ENCODE measurements around the gene NOXA1.

DNA sequence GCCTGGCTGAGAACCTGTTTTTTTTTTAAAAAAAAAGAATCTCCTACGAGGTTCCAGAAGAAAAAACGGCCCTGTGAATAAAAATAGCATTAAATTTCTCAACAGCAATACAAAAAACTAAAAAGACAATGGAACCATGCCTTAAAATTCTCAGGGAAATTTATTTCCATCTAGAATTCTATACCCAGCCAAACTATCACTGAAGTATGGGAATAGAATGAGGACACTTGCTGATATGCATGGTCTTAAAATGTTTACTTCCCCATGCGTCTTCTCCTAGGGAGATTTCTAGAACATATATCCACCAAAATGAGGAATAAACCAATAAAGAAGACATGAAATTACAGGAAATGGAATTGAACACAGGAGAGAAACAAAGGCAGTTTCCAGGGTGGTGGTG lies 52.5 kb downstream of the NOXA1 start:
- TF ChIP-seq, protein P1, sequence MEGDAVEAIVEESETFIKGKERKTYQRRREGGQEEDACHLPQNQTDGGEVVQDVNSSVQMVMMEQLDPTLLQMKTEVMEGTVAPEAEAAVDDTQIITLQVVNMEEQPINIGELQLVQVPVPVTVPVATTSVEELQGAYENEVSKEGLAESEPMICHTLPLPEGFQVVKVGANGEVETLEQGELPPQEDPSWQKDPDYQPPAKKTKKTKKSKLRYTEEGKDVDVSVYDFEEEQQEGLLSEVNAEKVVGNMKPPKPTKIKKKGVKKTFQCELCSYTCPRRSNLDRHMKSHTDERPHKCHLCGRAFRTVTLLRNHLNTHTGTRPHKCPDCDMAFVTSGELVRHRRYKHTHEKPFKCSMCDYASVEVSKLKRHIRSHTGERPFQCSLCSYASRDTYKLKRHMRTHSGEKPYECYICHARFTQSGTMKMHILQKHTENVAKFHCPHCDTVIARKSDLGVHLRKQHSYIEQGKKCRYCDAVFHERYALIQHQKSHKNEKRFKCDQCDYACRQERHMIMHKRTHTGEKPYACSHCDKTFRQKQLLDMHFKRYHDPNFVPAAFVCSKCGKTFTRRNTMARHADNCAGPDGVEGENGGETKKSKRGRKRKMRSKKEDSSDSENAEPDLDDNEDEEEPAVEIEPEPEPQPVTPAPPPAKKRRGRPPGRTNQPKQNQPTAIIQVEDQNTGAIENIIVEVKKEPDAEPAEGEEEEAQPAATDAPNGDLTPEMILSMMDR (optimal IDR thresholded peaks at IDR 0.05 in 1 of 3, IDR thresholded peaks at IDR 0.05 in 1 of 3, conservative IDR thresholded peaks at IDR 0.05 in 1 of 3; ENCODE audit: extremely low read depth in 1 of 3, insufficient read depth in 2 of 3, low read length in 3 of 3) = no peak
- no peak for TF ChIP-seq EZH2 (IDR thresholded peaks at IDR 0.05; ENCODE audit: low read length)

All from keratinocyte (primary cell).